ENCODE results near the gene OR8B4.
"Not testable (repeated sequence)": the region's sequence is repeated elsewhere in the genome, so short reads cannot be mapped to it uniquely, and the experiment has no call there.

OR8B4 gene

GRCh38 chr11:124424384-124424921 lies at the start of gene OR8B4:
Gene OR8B4, minus strand, starts transcription at chr11:124424871. Its CDS starts 0 bp downstream, at chr11:124424871.
- DNase-seq, result no peak

GRCh38 chr11:124474079-124474478 lies 49.4 kb upstream of the OR8B4 start:
- DNase-seq, result no peak

GRCh38 chr11:124473476-124473875 lies 48.8 kb upstream of the OR8B4 start:
- no peak for DNase-seq

GRCh38 chr11:124470561-124471227 lies 46.0 kb upstream of the OR8B4 start:
- no peak for DNase-seq

- no peak for DNase-seq
These were observed 42.8 kb upstream of the OR8B4 start for GRCh38 chr11:124467381-124467927.

GRCh38 chr11:124465368-124465767 lies 40.7 kb upstream of the OR8B4 start:
- DNase-seq, result no peak

- DNase-seq, result no peak
These were observed 39.3 kb upstream of the OR8B4 start for GRCh38 chr11:124463990-124464389.

GRCh38 chr11:124463324-124463723 lies 38.7 kb upstream of the OR8B4 start:
- DNase-seq, result no peak

GRCh38 chr11:124460459-124460858 lies 35.8 kb upstream of the OR8B4 start:
- no peak for DNase-seq

- not testable (repeated sequence) for DNase-seq
These were observed 34.7 kb upstream of the OR8B4 start for GRCh38 chr11:124459379-124459778.

GRCh38 chr11:124454552-124454951 lies 29.9 kb upstream of the OR8B4 start:
- DNase-seq, result no peak

- DNase-seq, result no peak
These were observed 22.2 kb upstream of the OR8B4 start for GRCh38 chr11:124446916-124447315.

GRCh38 chr11:124445646-124446150 lies 21.0 kb upstream of the OR8B4 start, which contains the start of gene OR8B8:
Gene OR8B8, minus strand, starts transcription at chr11:124445696. Its CDS starts 4,611 bp downstream, at chr11:124441085.
- no peak for DNase-seq

GRCh38 chr11:124442847-124443246 lies 18.2 kb upstream of the OR8B4 start:
- DNase-seq, result no peak

GRCh38 chr11:124442442-124442841 lies 17.8 kb upstream of the OR8B4 start:
- no peak for DNase-seq

GRCh38 chr11:124441519-124441918 lies 16.8 kb upstream of the OR8B4 start:
- no peak for DNase-seq

- no peak for DNase-seq
These were observed 16.4 kb upstream of the OR8B4 start for GRCh38 chr11:124441081-124441480.

GRCh38 chr11:124440608-124441007 lies 15.9 kb upstream of the OR8B4 start:
- DNase-seq, result no peak

- DNase-seq, result no peak
These were observed 10.0 kb upstream of the OR8B4 start for GRCh38 chr11:124434699-124435098.

GRCh38 chr11:124429599-124429998 lies 4.9 kb upstream of the OR8B4 start:
- DNase-seq, result no peak

GRCh38 chr11:124421043-124421442 lies 3.6 kb downstream of the OR8B4 start:
- no peak for DNase-seq

GRCh38 chr11:124415356-124415923 lies 9.2 kb downstream of the OR8B4 start:
- DNase-seq, result no peak

- DNase-seq, result no peak
These were observed 14.8 kb downstream of the OR8B4 start for GRCh38 chr11:124409906-124410305.

GRCh38 chr11:124405581-124405980 lies 19.1 kb downstream of the OR8B4 start:
- no peak for DNase-seq

All from CD4-positive, alpha-beta T cell treated with Interleukin-15 for 1 hour (primary cell).